H9 (cell line): Measurements from ENCODE around the gene PRKAG2. TPM values are rescaled to one million over a fixed set of nuclear protein-coding genes. Genes with fewer than 3 reads are reported as not detected.

Source experiments
- DNase-seq: peaks from one replicate; pipeline ENCODE4 v3.0.0-alpha.2; 2017
- H2AFZ ChIP-seq: one replicate; pipeline ENCODE4 v1.6.1; 2013; ENCODE audit warnings: mild to moderate bottlenecking, low read length, control low read depth, moderate library complexity
- H2AK5ac ChIP-seq: 2 replicates; pipeline ENCODE4 v1.6.1; 2013; ENCODE audit warnings: low read length, control low read depth, mixed read lengths; ENCODE audit not compliant: insufficient read length
- H2BK120ac ChIP-seq: one replicate; pipeline ENCODE4 v1.6.1; 2013; ENCODE audit warnings: low read depth, mild to moderate bottlenecking, low read length, control low read depth, inconsistent platforms; ENCODE audit not compliant: poor library complexity, severe bottlenecking
- H2BK12ac ChIP-seq: 2 replicates; pipeline ENCODE4 v1.6.1; 2013; ENCODE audit warnings: low read length, control low read depth, mixed read lengths, low read depth; ENCODE audit not compliant: insufficient read length
- H2BK15ac ChIP-seq: 2 replicates; pipeline ENCODE4 v1.6.1; 2013; ENCODE audit warnings: low read depth, low read length, control low read depth
- H2BK20ac ChIP-seq: one replicate; pipeline ENCODE4 v1.6.1; 2013; ENCODE audit warnings: low read depth, mild to moderate bottlenecking, low read length, control low read depth, inconsistent platforms; ENCODE audit not compliant: poor library complexity, severe bottlenecking
- H2BK5ac ChIP-seq: 2 replicates; pipeline ENCODE4 v1.6.1; 2013; ENCODE audit warnings: low read length, control low read depth, mixed read lengths; ENCODE audit not compliant: insufficient read length
- H3K14ac ChIP-seq: 2 replicates; pipeline ENCODE4 v1.6.1; 2013; ENCODE audit warnings: low read length, control low read depth; ENCODE audit not compliant: insufficient read depth
- H3K18ac ChIP-seq: 2 replicates; pipeline ENCODE4 v1.6.1; 2013; ENCODE audit warnings: low read depth, mild to moderate bottlenecking, mixed read lengths, low read length, control low read depth; ENCODE audit not compliant: insufficient read length
- H3K23ac ChIP-seq: 2 replicates; pipeline ENCODE4 v1.6.1; 2013; ENCODE audit warnings: low read length, control low read depth, mixed read lengths, low read depth; ENCODE audit not compliant: insufficient read length
- H3K23me2 ChIP-seq: 2 replicates; pipeline ENCODE4 v1.6.1; 2013; ENCODE audit warnings: low read depth, mild to moderate bottlenecking, mixed read lengths, low read length, control low read depth; ENCODE audit not compliant: insufficient read length, poor library complexity, severe bottlenecking
- H3K27ac ChIP-seq: 2 replicates; pipeline ENCODE4 v1.5.1; 2013; ENCODE audit warnings: low read length, control low read depth, mixed read lengths, low read depth; ENCODE audit not compliant: insufficient read length
- H3K27me3 ChIP-seq: 2 replicates; pipeline ENCODE4 v1.6.1; 2013; ENCODE audit warnings: low read length, control low read depth, inconsistent platforms; ENCODE audit not compliant: insufficient read depth
- H3K4ac ChIP-seq: 2 replicates; pipeline ENCODE4 v1.6.1; 2013; ENCODE audit warnings: low read depth, mild to moderate bottlenecking, control low read depth, inconsistent platforms, low read length, moderate library complexity
- H3K4me1 ChIP-seq: 2 replicates; pipeline ENCODE4 v1.6.1; 2013; ENCODE audit warnings: low read length, control low read depth, inconsistent platforms; ENCODE audit not compliant: insufficient read depth
- H3K4me2 ChIP-seq: 2 replicates; pipeline ENCODE4 v1.6.1; 2013; ENCODE audit warnings: low read length, control low read depth, mixed read lengths; ENCODE audit not compliant: insufficient read length, insufficient read depth
- H3K56ac ChIP-seq: 2 replicates; pipeline ENCODE4 v1.6.1; 2013; ENCODE audit warnings: low read depth, mild to moderate bottlenecking, mixed read lengths, low read length, control low read depth; ENCODE audit not compliant: insufficient read length
- H3K79me1 ChIP-seq: 2 replicates; pipeline ENCODE4 v1.6.1; 2013; ENCODE audit warnings: low read depth, mild to moderate bottlenecking, moderate library complexity, low read length, control low read depth, inconsistent platforms; ENCODE audit not compliant: insufficient read depth, poor library complexity, severe bottlenecking
- H3K79me2 ChIP-seq: 2 replicates; pipeline ENCODE4 v1.6.1; 2013; ENCODE audit warnings: low read length, control low read depth, inconsistent platforms; ENCODE audit not compliant: insufficient read depth
- H3K9ac ChIP-seq: 2 replicates; pipeline ENCODE4 v1.6.1; 2013; ENCODE audit warnings: low read length, control low read depth, mixed read lengths; ENCODE audit not compliant: insufficient read length; ENCODE audit errors: extremely low read depth
- H3K9me3 ChIP-seq: one replicate; pipeline ENCODE4 v1.6.1; 2013; ENCODE audit warnings: low read depth, low read length, inconsistent platforms; ENCODE audit not compliant: control insufficient read depth
- H3T11ph ChIP-seq: one replicate; pipeline ENCODE4 v1.6.1; 2013; ENCODE audit warnings: mild to moderate bottlenecking, low read length, control low read depth, inconsistent platforms
- H4K20me1 ChIP-seq: one replicate; pipeline ENCODE4 v1.6.1; 2013; ENCODE audit not compliant: control insufficient read depth, insufficient read length, insufficient read depth
- H4K5ac ChIP-seq: 2 replicates; pipeline ENCODE4 v1.6.1; 2013; ENCODE audit warnings: low read depth, mild to moderate bottlenecking, mixed read lengths, low read length, control low read depth; ENCODE audit not compliant: insufficient read length
- H4K8ac ChIP-seq: replicated peaks from 2 replicates; pipeline ENCODE4 v1.6.1; 2013; ENCODE audit warnings: low read length, control low read depth, mixed read lengths, low read depth; ENCODE audit not compliant: insufficient read length
- H4K91ac ChIP-seq: 2 replicates; pipeline ENCODE4 v1.6.1; 2013; ENCODE audit warnings: low read depth, mild to moderate bottlenecking, moderate library complexity, mixed read lengths, low read length, control low read depth; ENCODE audit not compliant: insufficient read length
- H3K27ac Mint-ChIP-seq, 3 experiments: 2 replicates in 2 of 3; 3 replicates in 1 of 3; pipeline ENCODE4 v1.8.0; 2020 to 2021; ENCODE audit warnings: mixed read lengths in 3 of 3, mild to moderate bottlenecking in 1 of 3, moderate library complexity in 1 of 3
- H3K27me3 Mint-ChIP-seq: 2 replicates; pipeline ENCODE4 v1.8.0; 2021; ENCODE audit warnings: low read depth, mild to moderate bottlenecking, moderate library complexity, mixed read lengths
- H3K36me3 Mint-ChIP-seq, 3 experiments: 2 replicates in 2 of 3; 3 replicates in 1 of 3; pipeline ENCODE4 v1.8.0; 2020 to 2021; ENCODE audit warnings: low read depth in 3 of 3, mixed read lengths in 3 of 3; ENCODE audit not compliant: insufficient read depth in 1 of 3
- H3K4me1 Mint-ChIP-seq, 2 experiments: 2 replicates each; pipeline ENCODE4 v1.8.0; 2020; ENCODE audit warnings: mixed read lengths in 2 of 2
- H3K4me3 Mint-ChIP-seq, 2 experiments: 2 replicates in 1 of 2; 3 replicates in 1 of 2; pipeline ENCODE4 v1.8.0; 2020 to 2021; ENCODE audit warnings: mild to moderate bottlenecking in 2 of 2, mixed read lengths in 2 of 2, moderate library complexity in 1 of 2
- H3K9me3 Mint-ChIP-seq, 2 experiments: 2 replicates in 1 of 2; 3 replicates in 1 of 2; pipeline ENCODE4 v1.8.0; 2020; ENCODE audit warnings: mild to moderate bottlenecking in 2 of 2, mixed read lengths in 2 of 2, moderate library complexity in 1 of 2
- WGBS: extraction: QIAGEN DNeasy Blood & Tissue Kit; methylation state at CpG from one replicate; pipeline ENCODE4 v1.1.7; 2013; ENCODE audit warnings: missing lambda C conversion rate, low lambda C conversion rate, mixed read lengths; ENCODE audit not compliant: insufficient read length; ENCODE audit errors: extremely low coverage; 5-methylcytosine and 5-hydroxymethylcytosine counted together
- total RNA-seq: library from RNA; stranded (reverse); gene quantifications from 2 replicates; pipeline ENCODE4 v1.2.1, GENCODE V29; 2021
- TF ChIP-seq, protein P1 (sequence below): fragments of 200-600 bp; sonication (generic); conservative IDR thresholded peaks from 3 replicates; pipeline ENCODE4 v1.8.0; 2021; ENCODE audit warnings: antibody characterized with exemption, mild to moderate bottlenecking

The PRKAG2 gene
- total RNA-seq, 1 experiment from 2014 or later, result 11.8 TPM

DNA sequence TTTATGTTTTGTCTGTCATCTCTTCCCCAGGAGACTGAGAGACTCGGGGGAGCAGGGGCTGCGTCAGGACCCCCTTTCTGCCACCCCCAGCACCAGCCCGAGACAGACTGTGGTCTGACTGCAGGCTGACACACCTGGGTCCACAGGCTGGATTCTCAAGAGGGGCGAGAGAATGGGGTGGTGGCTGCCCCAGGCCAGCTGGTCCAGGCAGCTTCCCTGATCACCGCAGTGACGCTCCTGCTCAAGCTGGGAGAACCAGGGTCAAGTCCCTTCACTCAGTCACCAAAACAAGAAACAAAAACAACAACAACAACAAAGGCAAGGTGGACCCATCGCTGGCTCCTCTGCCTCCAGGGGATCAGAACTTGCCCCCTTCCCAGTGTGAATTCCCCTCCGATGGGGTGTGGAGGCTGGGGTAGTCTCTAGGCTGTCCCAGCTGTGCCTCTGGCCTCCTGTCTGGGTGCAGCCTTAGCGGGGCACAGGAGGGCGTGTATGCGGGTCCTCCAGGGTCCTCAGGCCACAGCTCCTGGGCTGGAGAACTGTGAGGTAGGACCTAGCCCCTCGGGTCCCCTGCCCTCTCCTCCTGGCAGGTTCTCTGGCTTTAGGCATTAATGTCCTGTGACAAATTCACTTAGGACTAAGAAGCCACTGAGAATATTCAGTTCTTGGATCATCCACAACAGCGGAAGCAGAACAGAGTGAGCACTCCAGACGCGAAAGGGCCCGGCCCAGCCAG lies 40.6 kb downstream of the PRKAG2 start:
- Histone ChIP-seq H2BK120ac (no peak overlapping the region), H3K23me2 (no peaks in the 10 kb centered on the region), H3K4me1 (no peaks in the 10 kb centered on the region; the same call in 1 of the 2 replicates), H3K56ac (no peak overlapping the region), H3K27me3 (no peaks in the 10 kb centered on the region; the same call in 1 of the 2 replicates), H2AFZ (no peak overlapping the region), H3K9ac (no peak overlapping the region), H4K5ac (no peak overlapping the region), H4K20me1 (no peaks in the 10 kb centered on the region), H3K18ac (no peak overlapping the region), H3K14ac (no peak overlapping the region; the same call in 1 of the 2 replicates), H3K79me1 (no peaks in the 10 kb centered on the region), H3K27ac (no peak overlapping the region), H2AK5ac (no peak overlapping the region), H3K9me3 (no peaks in the 10 kb centered on the region), H4K8ac (no peak overlapping the region), H3T11ph (no peak overlapping the region), H3K23ac (no peak overlapping the region), H3K4me2 (no peak overlapping the region), H3K79me2 (no peaks in the 10 kb centered on the region), H2BK12ac (no peak overlapping the region), H2BK15ac (no peak overlapping the region), H2BK20ac (no peak overlapping the region), H2BK5ac (no peak overlapping the region), H4K91ac (no peak overlapping the region), H3K4ac (no peak overlapping the region)
- no peaks in the 10 kb centered on the region; a peak in 1 of 5 replicates for H3K9me3 Mint-ChIP-seq
- no peaks in the 10 kb centered on the region for H3K36me3 Mint-ChIP-seq
- H3K4me3 Mint-ChIP-seq, result 0 out of 5 replicates have a peak overlapping the region, but pooled peaks of 1 of the 2 experiments have one; percentile 30
- no peak for DNase-seq
- peaks cover 2% of the 10 kb centered on the region for H3K27me3 Mint-ChIP-seq
- WGBS, result no CpG with 5 or more reads among the region's 16 CpGs
- no peak overlapping the region for H3K27ac Mint-ChIP-seq
- H3K4me1 Mint-ChIP-seq, result peaks cover 15 to 18% of the 10 kb centered on the region in 2 experiments
- TF ChIP-seq, protein P1, sequence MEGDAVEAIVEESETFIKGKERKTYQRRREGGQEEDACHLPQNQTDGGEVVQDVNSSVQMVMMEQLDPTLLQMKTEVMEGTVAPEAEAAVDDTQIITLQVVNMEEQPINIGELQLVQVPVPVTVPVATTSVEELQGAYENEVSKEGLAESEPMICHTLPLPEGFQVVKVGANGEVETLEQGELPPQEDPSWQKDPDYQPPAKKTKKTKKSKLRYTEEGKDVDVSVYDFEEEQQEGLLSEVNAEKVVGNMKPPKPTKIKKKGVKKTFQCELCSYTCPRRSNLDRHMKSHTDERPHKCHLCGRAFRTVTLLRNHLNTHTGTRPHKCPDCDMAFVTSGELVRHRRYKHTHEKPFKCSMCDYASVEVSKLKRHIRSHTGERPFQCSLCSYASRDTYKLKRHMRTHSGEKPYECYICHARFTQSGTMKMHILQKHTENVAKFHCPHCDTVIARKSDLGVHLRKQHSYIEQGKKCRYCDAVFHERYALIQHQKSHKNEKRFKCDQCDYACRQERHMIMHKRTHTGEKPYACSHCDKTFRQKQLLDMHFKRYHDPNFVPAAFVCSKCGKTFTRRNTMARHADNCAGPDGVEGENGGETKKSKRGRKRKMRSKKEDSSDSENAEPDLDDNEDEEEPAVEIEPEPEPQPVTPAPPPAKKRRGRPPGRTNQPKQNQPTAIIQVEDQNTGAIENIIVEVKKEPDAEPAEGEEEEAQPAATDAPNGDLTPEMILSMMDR, result no peak
